Activated CD8-positive, alpha-beta memory T cell treated with anti-CD3 and anti-CD28 coated beads, Interleukin-2, amount 50 U/mL, for 4 hours (primary cell): ENCODE data around the gene GLRX5.
"Not testable (repeated sequence)": the region's sequence is repeated elsewhere in the genome, so short reads cannot be mapped to it uniquely, and the experiment has no call there.

Experiments
- DNase-seq: peaks from one replicate; pipeline ENCODE4 v3.0.0-alpha.2; 2020

The GLRX5 gene

GRCh38 chr14:95500201-95500681 lies 34.6 kb upstream of the GLRX5 start:
- DNase-seq: no peak

GRCh38 chr14:95500772-95501401 lies 34.0 kb upstream of the GLRX5 start:
- DNase-seq: no peak

GRCh38 chr14:95502381-95502950 lies 32.4 kb upstream of the GLRX5 start:
- no peak for DNase-seq

- DNase-seq: no peak
These were observed 31.3 kb upstream of the GLRX5 start for GRCh38 chr14:95503365-95504134.

- no peak for DNase-seq
These were observed 30.5 kb upstream of the GLRX5 start for GRCh38 chr14:95504135-95505029.

- no peak for DNase-seq
These were observed 29.7 kb upstream of the GLRX5 start for GRCh38 chr14:95505030-95505589.

- DNase-seq: no peak
These were observed 27.7 kb upstream of the GLRX5 start for GRCh38 chr14:95507174-95507573.

GRCh38 chr14:95507701-95508103 lies 27.1 kb upstream of the GLRX5 start:
- no peak for DNase-seq

- no peak for DNase-seq
These were observed 26.5 kb upstream of the GLRX5 start for GRCh38 chr14:95508377-95508776.

- no peak for DNase-seq
These were observed 25.4 kb upstream of the GLRX5 start for GRCh38 chr14:95509495-95509894.

GRCh38 chr14:95510344-95510743 lies 24.5 kb upstream of the GLRX5 start:
- not testable (repeated sequence) for DNase-seq

GRCh38 chr14:95510804-95511203 lies 24.0 kb upstream of the GLRX5 start:
- no peak for DNase-seq

- DNase-seq: no peak
These were observed 23.2 kb upstream of the GLRX5 start for GRCh38 chr14:95511687-95512086.

- no peak for DNase-seq
These were observed 21.6 kb upstream of the GLRX5 start for GRCh38 chr14:95513291-95513690.

GRCh38 chr14:95514131-95515079 lies 20.4 kb upstream of the GLRX5 start:
- no peak for DNase-seq

- DNase-seq: peak; percentile 20
These were observed 19.8 kb upstream of the GLRX5 start for GRCh38 chr14:95515080-95515489.

GRCh38 chr14:95515596-95516552 lies 19.0 kb upstream of the GLRX5 start:
- DNase-seq: peak; percentile 82

GRCh38 chr14:95516554-95517181 lies 18.2 kb upstream of the GLRX5 start, which contains the start of gene SYNE3:
SYNE3 (minus strand) TSS chr14:95516650; CDS start chr14:95475821, 40,829 bp downstream.
- DNase-seq: peak; percentile 50

GRCh38 chr14:95518045-95518751 lies 16.7 kb upstream of the GLRX5 start:
- no peak for DNase-seq
